Colonic mucosa (tissue), 4 donors: ENCODE data around the gene WDR3. TPM values are rescaled to one million over a fixed set of nuclear protein-coding genes. Genes with fewer than 3 reads are reported as not detected.
A peak's percentile ranks its signal among the peaks of the same experiment; 100 is the strongest.

Experiments used
- DNase-seq: peaks from one replicate; pipeline ENCODE4 v3.0.0-alpha.2; 2020
- H3K27ac ChIP-seq: fragments of 200-600 bp; one replicate; pipeline ENCODE4 v1.8.0; 2021
- H3K27me3 ChIP-seq: fragments of 200-600 bp; one replicate; pipeline ENCODE4 v1.8.0; 2021
- H3K36me3 ChIP-seq: fragments of 200-600 bp; one replicate; pipeline ENCODE4 v1.8.0; 2021
- H3K4me1 ChIP-seq: fragments of 200-600 bp; one replicate; pipeline ENCODE4 v1.8.0; 2021; ENCODE audit warnings: mild to moderate bottlenecking
- H3K4me3 ChIP-seq: fragments of 200-600 bp; one replicate; pipeline ENCODE4 v1.8.0; 2021
- H3K9ac ChIP-seq, 2 donors: one replicate each; pipeline ENCODE4 v1.7.0; 2013; ENCODE audit warnings: control low read depth in 2 of 2, low read depth in 2 of 2, low read length in 2 of 2
- H3K9me3 ChIP-seq: fragments of 200-600 bp; one replicate; pipeline ENCODE4 v1.8.0; 2021
- CTCF ChIP-seq: fragments of 200-600 bp; IDR thresholded peaks from one replicate; pipeline ENCODE4 v1.8.0; 2022; ENCODE audit warnings: antibody characterized with exemption, mild to moderate bottlenecking
- intact Hi-C: fragments of 100-400 bp; cut with DNase I; formaldehyde crosslinking; loops from one replicate; pipeline ENCODE4 v1.14.1; 2022
- total RNA-seq, 2 donors: library from RNA; stranded (reverse); fragmentation: NEBNext Ultra II Directional in 1 of 2; extraction: Animal tissue kit (Norgen Biotek cat#: 25700) in 1 of 2; gene quantifications; one replicate each; pipeline ENCODE4 v1.2.1, GENCODE V29; 2021
- donor health status: healthy.
- donor health status: DM: no; HTN: no; CAD: no.
- donor health status: DM: no; HTN: no; CAD: no.

Gene WDR3
- total RNA-seq, 2 donors from 2014 or later, result 9.2 to 20.4 TPM

- Histone ChIP-seq H3K9me3 (no peaks in the 10 kb centered on the region), H3K4me3 (no peak overlapping the region), H3K36me3 (peaks cover 7% of the 10 kb centered on the region), H3K9ac (no peak overlapping the region), H3K27ac (no peak overlapping the region), H3K4me1 (no peaks in the 10 kb centered on the region), H3K27me3 (no peaks in the 10 kb centered on the region)
- intact Hi-C loops, result no loop called here
- no peak for DNase-seq
- no peak for TF ChIP-seq CTCF
Measured at GRCh38 chr1:117894078-117894477, 35.5 kb upstream of the WDR3 start.

- peak; percentile 68 for TF ChIP-seq CTCF
- no peaks in the 10 kb centered on the region for H3K4me1 ChIP-seq
- H3K9ac ChIP-seq, result no peak overlapping the region
- peak; percentile 75 for DNase-seq
- H3K36me3 ChIP-seq, result peaks cover 7% of the 10 kb centered on the region
- H3K4me3 ChIP-seq, result no peak overlapping the region
- H3K27me3 ChIP-seq, result no peaks in the 10 kb centered on the region
- no peaks in the 10 kb centered on the region for H3K9me3 ChIP-seq
- intact Hi-C loops, result loop anchor here (5.0 kb wide), 2 partner anchors 133 to 383 kb away; no protein-coding TSS in a partner anchor
- H3K27ac ChIP-seq, result no peak overlapping the region
Measured at GRCh38 chr1:117895482-117896114, 33.9 kb upstream of the WDR3 start.

- Histone ChIP-seq H3K9me3 (no peaks in the 10 kb centered on the region), H3K36me3 (peaks cover 7% of the 10 kb centered on the region), H3K27ac (no peak overlapping the region), H3K9ac (no peak overlapping the region), H3K27me3 (no peaks in the 10 kb centered on the region), H3K4me1 (no peaks in the 10 kb centered on the region), H3K4me3 (no peak overlapping the region)
- DNase-seq, result no peak
- intact Hi-C loops, result loop anchor here (5.0 kb wide), 2 partner anchors 135 to 385 kb away; no protein-coding TSS in a partner anchor
- no peak for TF ChIP-seq CTCF
Measured at GRCh38 chr1:117897551-117897950, 32.0 kb upstream of the WDR3 start.

- Histone ChIP-seq H3K4me3 (no peak overlapping the region), H3K27me3 (no peaks in the 10 kb centered on the region), H3K9ac (no peak overlapping the region), H3K9me3 (no peaks in the 10 kb centered on the region), H3K36me3 (peaks cover 7% of the 10 kb centered on the region), H3K27ac (no peak overlapping the region), H3K4me1 (no peaks in the 10 kb centered on the region)
- intact Hi-C loops, result loop anchor here (5.0 kb wide), 2 partner anchors 138 to 388 kb away; no protein-coding TSS in a partner anchor
- TF ChIP-seq CTCF, result no peak
- DNase-seq, result no peak
Measured at GRCh38 chr1:117899801-117900200, 29.7 kb upstream of the WDR3 start.

- Histone ChIP-seq H3K9ac (no peak overlapping the region), H3K9me3 (no peaks in the 10 kb centered on the region), H3K27me3 (no peaks in the 10 kb centered on the region), H3K4me1 (no peaks in the 10 kb centered on the region), H3K36me3 (peaks cover 7% of the 10 kb centered on the region), H3K27ac (no peak overlapping the region), H3K4me3 (no peak overlapping the region)
- intact Hi-C loops, result no loop called here
- TF ChIP-seq CTCF, result no peak
- no peak for DNase-seq
Measured at GRCh38 chr1:117902944-117903343, 26.6 kb upstream of the WDR3 start.
